Tracheal epithelial cell (primary cell): Measurements from ENCODE around the gene DCAKD. TPM values are rescaled to one million over a fixed set of nuclear protein-coding genes. Genes with fewer than 3 reads are reported as not detected.

ENCODE experiments used
- total RNA-seq: library from RNA; depleted of rRNA; stranded (reverse); fragments of >200 nt; gene quantifications from 2 replicates; pipeline ENCODE4 v1.2.1, GENCODE V29; 2014

DCAKD gene, protein sequence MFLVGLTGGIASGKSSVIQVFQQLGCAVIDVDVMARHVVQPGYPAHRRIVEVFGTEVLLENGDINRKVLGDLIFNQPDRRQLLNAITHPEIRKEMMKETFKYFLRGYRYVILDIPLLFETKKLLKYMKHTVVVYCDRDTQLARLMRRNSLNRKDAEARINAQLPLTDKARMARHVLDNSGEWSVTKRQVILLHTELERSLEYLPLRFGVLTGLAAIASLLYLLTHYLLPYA
- 37.8 and 43.9 TPM in 2 replicates for total RNA-seq

GRCh38 chr17:45051060-45051719 lies at the start of gene DCAKD:
Gene DCAKD (minus strand): TSS chr17:45051632. CDS start chr17:45034885, 16,747 bp downstream.

DNA sequence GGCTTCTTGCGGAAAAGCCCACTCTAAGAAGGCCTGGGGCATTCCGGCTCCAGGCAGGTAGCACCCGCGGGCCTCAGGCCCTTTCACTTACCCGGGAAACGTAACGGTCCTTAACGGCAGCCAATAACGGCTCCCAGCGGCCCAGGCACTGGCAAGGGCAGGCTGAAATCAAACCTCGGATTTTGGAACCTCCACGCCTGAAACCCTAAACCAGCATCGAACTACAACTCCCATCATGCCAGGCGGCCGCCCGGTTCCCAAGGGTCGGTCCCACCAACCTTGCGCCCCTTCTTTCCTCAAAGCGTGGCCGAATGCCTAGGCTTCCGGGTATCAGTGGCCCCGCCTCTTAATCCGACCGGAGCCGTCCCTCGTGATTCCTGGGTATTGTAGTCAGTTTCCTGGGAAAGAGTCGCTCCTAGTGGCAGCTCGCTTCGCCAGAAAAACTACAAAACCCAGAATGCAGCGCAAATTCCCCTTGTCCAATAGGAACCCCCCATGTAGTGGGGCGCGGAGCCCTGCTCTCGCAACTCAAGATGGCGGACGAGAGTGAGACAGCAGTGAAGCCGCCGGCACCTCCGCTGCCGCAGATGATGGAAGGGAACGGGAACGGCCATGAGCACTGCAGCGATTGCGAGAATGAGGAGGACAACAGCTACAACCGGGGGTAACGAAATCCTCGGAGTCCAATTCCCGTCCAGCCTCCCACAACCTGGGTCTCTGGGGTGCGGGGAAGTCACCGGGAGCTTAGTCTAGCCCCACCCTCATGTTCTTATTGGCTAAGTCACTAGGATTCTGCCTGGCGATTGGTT lies 9.6 kb upstream of the DCAKD start, which contains the start of gene NMT1:
Gene NMT1, plus strand, starts transcription at position 521 of the 809 bp plus-strand sequence. Its CDS starts 13 bp downstream, at position 534.

Other genes with a start within 250 kb of the DCAKD start
- gene GJC1, start 221.3 kb downstream of the DCAKD start, total RNA-seq: under 0.01 and 12.3 TPM in 2 replicates
- gene HIGD1B, start 203.7 kb downstream of the DCAKD start, total RNA-seq: not detected in 2 replicates
- 58.0 and 87.7 TPM in 2 replicates for gene EFTUD2, start 152.2 kb downstream of the DCAKD start, total RNA-seq
- gene GFAP, start 136.1 kb downstream of the DCAKD start, total RNA-seq: not detected in 2 replicates
- 0.24 TPM in 1 of 2 replicates, not detected in the other for gene KIF18B, start 103.9 kb downstream of the DCAKD start, total RNA-seq
- gene C1QL1, start 83.3 kb downstream of the DCAKD start, total RNA-seq: not detected in 2 replicates
- 56.7 and 65.1 TPM in 2 replicates for gene NMT1, start 9.7 kb upstream of the DCAKD start, total RNA-seq
- 68.0 and 144 TPM in 2 replicates for gene PLCD3, start 80.9 kb upstream of the DCAKD start, total RNA-seq
- gene ACBD4, start 84.1 kb upstream of the DCAKD start, total RNA-seq: 4.1 and 5.3 TPM in 2 replicates
- gene HEXIM1, start 96.8 kb upstream of the DCAKD start, total RNA-seq: 6.6 and 6.7 TPM in 2 replicates
- gene HEXIM2, start 110.2 kb upstream of the DCAKD start, total RNA-seq: 4.1 and 7.9 TPM in 2 replicates
- gene FMNL1, start 170.3 kb upstream of the DCAKD start, total RNA-seq: 0.85 and 6.0 TPM in 2 replicates
- gene SPATA32, start 210.5 kb upstream of the DCAKD start, total RNA-seq: not detected in 2 replicates